HG02885 (cell line): ENCODE measurements around the gene PROS1.
"Not testable (repeated sequence)": the region's sequence is repeated elsewhere in the genome, so short reads cannot be mapped to it uniquely, and the experiment has no call there.

Source experiments
- ATAC-seq: cut with Tn5 transposase; IDR thresholded peaks from one replicate; pipeline ENCODE4 v1.9.1; 2021; ENCODE audit warnings: mild to moderate bottlenecking; ENCODE audit not compliant: unreplicated experiment, poor library complexity

PROS1 gene

DNA sequence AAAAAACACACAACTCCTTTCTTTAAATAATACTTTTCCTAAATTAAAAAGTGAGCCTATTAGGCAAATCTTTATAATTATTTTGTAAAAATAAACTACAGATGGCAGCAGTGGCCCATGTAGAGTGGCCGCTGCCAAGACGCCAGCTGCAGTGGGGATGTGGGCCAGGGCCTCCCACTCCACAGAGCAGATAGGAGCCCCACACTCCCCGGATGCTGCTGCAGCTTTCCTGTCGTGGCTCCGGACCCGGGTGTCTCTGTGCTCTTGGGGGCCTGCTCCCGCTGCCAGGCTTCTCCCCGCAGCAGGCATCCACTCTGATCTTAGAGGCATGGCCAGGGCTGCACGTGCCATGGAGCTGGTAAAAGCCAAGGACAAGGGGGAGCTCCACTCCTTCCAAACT, 67.5 kb downstream of the PROS1 start:
- ATAC-seq = no peak

- no peak for ATAC-seq
Observed at GRCh38 chr3:93904568-93904967, 69.1 kb downstream of the PROS1 start.

DNA sequence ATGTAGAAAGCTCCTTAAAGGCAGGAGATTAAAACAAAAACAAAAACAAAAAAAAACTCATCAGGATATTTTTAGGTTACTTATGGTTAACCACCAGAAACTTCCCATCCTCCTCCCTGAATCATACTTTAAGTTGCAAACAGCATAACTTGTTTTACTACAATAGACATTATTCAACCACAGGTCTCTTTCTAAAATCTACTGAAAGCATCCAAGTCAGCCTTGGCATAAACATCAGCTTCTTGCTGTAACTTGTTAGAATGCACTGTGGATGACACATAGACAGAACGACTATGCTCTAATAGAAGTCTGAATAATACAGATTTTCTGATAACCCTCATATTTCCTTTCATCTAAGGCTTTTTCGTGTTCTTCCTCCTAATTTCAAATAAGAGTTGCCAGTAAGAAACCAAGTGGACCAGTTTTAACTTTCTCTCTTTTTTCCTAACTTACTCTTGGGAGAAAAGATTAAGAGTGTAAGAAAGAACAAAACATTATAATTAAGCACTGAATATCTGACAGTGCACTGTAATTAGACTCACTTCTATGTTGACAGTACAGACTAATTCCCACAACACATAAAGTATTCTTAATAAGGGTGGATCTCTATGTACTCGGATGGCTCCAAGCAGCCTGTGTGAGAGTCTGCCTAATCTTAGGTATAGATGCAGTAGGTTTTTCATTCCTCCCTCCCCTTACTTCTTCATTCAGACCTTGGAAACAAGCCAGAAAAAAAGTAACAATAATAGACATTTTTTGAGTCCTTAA, 95.3 kb downstream of the PROS1 start:
- not testable (repeated sequence) for ATAC-seq

- ATAC-seq = not testable (repeated sequence)
Observed at GRCh38 chr3:93877427-93877826, 96.3 kb downstream of the PROS1 start.

DNA sequence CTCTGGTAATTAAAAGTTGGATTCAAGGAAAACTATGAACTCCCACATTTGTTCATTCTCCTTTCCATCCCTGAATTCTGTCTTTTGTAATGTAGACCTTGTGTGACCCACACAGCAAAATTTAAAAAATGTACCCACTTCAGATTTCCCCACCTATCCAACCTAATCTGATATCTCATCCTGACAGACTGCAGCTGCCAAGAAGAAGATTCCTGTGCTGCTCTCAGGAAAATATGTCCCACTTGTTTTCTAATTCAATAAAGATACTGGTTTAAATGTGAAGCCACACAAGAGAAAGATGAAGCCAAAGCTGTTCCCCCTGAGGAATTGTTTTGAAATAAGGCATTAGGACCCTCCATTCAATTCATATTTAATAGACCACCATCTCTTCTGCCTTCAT, 100.3 kb downstream of the PROS1 start:
- not testable (repeated sequence) for ATAC-seq

DNA sequence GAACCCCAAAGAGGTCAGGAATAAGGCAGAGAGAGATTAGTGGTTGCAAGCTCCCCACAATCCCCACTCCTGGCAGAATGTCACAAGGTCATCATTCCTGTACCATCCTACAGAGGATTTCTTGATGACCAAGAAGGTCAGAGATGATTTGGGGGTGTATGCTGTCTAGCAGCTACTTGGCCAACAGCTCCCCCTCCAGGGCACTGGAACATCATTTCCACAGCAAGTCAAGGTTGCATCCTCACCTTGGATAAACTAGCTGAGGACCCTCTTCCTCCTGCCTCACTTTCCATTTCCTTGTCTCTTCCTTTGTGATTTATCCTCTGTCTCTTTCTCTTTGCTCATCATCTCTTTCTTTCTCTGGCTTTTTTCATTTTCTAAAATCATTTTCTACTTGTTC, 106.3 kb downstream of the PROS1 start:
- ATAC-seq = no peak

DNA sequence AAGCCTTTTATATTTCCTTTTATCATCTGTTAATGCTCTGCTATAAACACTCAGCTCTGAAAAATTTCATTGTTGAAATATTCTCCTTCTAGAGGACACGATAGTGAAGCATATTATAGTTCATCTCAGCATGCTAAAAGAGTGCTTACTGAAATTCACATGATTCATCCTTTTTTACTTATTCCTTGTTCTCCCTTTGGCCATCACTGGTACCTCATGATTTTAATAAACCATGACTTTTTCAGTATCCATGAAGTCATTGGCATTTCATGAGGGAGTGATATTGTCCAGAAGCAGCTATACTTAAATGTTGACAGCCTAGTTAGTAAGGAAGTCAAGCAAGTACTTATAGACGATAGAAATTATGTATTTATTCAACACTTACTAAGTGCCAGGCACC, 112.7 kb downstream of the PROS1 start:
- no peak for ATAC-seq

- no peak for ATAC-seq
Observed at GRCh38 chr3:93855401-93855800, 118.3 kb downstream of the PROS1 start.

DNA sequence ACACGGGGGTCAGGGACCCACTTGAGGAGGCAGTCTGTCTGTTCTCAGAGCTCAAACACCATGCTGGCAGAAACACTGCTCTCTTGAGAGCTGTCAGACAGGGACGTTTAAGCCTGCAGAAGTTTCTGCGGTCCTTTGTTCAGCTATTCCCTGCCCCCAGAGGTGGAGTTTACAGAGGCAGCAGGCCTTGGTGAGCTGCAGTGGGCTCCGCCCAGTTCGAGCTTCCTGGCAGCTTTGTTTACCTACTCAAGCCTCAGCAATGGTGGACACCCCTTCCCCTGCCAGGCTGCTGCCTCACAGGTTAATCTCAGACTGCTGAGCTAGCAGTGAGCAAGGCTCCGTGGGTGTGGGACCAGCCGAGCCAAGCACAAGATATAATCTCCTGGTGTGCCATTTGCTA, 121.5 kb downstream of the PROS1 start:
- ATAC-seq = not testable (repeated sequence)

DNA sequence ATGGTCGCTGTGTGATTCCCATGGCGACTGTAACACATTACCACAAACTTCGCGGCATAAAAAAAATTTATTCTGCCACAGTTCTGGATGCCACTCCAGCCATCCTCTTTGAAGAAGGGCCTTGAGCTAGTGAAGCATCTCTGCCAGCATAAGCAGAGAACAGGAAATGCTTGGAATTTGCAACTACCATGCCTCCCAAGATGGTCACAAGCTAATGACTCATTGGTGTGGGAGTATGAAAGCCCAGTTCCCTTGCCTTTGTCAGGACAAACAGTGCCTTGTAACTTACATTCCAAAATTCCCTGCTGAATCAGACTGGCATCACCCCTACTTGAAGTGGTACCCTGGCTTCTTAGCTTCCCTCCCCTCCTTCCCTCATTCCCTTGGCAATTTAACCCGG, 129.7 kb downstream of the PROS1 start:
- no peak for ATAC-seq

- not testable (repeated sequence) for ATAC-seq
Observed at GRCh38 chr3:93839193-93839592, 134.5 kb downstream of the PROS1 start.
